ENCODE data around the gene PPP2R2D.

DNA sequence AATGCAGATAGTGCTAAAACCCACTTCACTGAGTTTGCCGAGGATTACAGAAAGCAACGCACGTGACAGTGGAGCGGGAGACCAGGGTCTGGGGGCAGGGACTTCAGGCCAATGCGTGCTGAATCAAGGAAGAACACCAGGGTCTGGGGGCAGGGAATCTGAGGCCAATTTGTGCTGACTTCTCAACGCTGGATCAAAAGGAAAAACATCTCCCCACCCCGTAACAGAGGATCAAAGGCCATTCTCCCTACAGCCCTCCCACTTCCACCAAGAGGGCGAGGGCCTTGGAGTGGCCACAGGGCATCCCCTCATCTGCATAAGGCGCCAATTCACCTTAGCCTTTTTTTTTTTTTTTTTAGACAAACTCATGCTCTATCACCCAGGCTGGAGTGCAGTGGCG lies 103.2 kb downstream of the PPP2R2D start:
- TF ChIP-seq CTCF (conservative IDR thresholded peaks at IDR 0.05; ENCODE audit: low read length) (no peak), EZH2phosphoT487 (IDR thresholded peaks at IDR 0.05; ENCODE audit: borderline replicate concordance, low read depth, low read length) (no peak)

All from OCI-LY7 (cell line).